HepG2 (cell line): ENCODE measurements around the gene TMEM145. TPM values are rescaled to one million over a fixed set of nuclear protein-coding genes. Genes with fewer than 3 reads are reported as not detected.

Experiments used
- ELF3 ChIP-seq: IDR thresholded peaks from 2 replicates; pipeline ENCODE4 v1.6.1; 2016; ENCODE audit warnings: missing genetic modification reagents, missing compliant biosample characterization
- GABPA ChIP-seq, 2 experiments: IDR thresholded peaks; 2 replicates each; pipeline ENCODE4 v1.6.1; 2011 to 2016; ENCODE audit warnings: low read depth in 2 of 2, low read length in 1 of 2, missing biosample characterization in 1 of 2, missing genetic modification characterization in 1 of 2
- HMG20B ChIP-seq: conservative IDR thresholded peaks from 2 replicates; pipeline ENCODE4 v1.6.1; 2016; ENCODE audit warnings: missing genetic modification reagents, missing compliant biosample characterization
- HNRNPUL1 ChIP-seq: fragments of 200-400 bp; formaldehyde crosslinking; IDR thresholded peaks from 2 replicates; pipeline ENCODE4 v1.6.1; 2017; ENCODE audit warnings: low read depth, mild to moderate bottlenecking, low read length, moderate library complexity
- MIER2 ChIP-seq: IDR thresholded peaks from 2 replicates; pipeline ENCODE4 v1.6.1; 2016; ENCODE audit warnings: missing biosample characterization, missing genetic modification reagents
- POLR2A ChIP-seq, 2 experiments: IDR thresholded peaks; 2 replicates each; pipeline ENCODE4 v1.6.1; 2011; ENCODE audit warnings: low read depth in 2 of 2, low read length in 2 of 2, mild to moderate bottlenecking in 1 of 2, moderate library complexity in 1 of 2; ENCODE audit not compliant: insufficient read depth in 1 of 2
- POLR2G ChIP-seq: fragments of 200-400 bp; formaldehyde crosslinking; IDR thresholded peaks from 2 replicates; pipeline ENCODE4 v1.6.1; 2018; ENCODE audit warnings: mild to moderate bottlenecking, low read depth, low read length, moderate library complexity
- RBFOX2 ChIP-seq: fragments of 200-400 bp; formaldehyde crosslinking; IDR thresholded peaks from 2 replicates; pipeline ENCODE4 v1.6.1; 2017; ENCODE audit warnings: low read depth, mild to moderate bottlenecking, low read length
- RXRA ChIP-seq: sonication (generic); formaldehyde crosslinking; IDR thresholded peaks from 2 replicates; pipeline ENCODE4 v1.5.1; 2020; ENCODE audit warnings: missing genetic modification reagents
- RXRB ChIP-seq: IDR thresholded peaks from 2 replicates; pipeline ENCODE4 v1.6.1; 2016; ENCODE audit warnings: borderline replicate concordance, missing genetic modification reagents, missing compliant biosample characterization
- SIN3A ChIP-seq: IDR thresholded peaks from 2 replicates; pipeline ENCODE4 v1.6.1; 2011; ENCODE audit warnings: low read depth, mild to moderate bottlenecking, control low read depth, low read length, borderline replicate concordance
- YEATS2 ChIP-seq: sonication (generic); formaldehyde crosslinking; IDR thresholded peaks from 2 replicates; pipeline ENCODE4 v1.4.0; 2020; ENCODE audit warnings: missing genetic modification reagents, borderline replicate concordance
- ZFY ChIP-seq: sonication (generic); formaldehyde crosslinking; IDR thresholded peaks from 2 replicates; pipeline ENCODE4 v1.4.0; 2020; ENCODE audit warnings: missing genetic modification reagents
- ZNF12 ChIP-seq: sonication (generic); formaldehyde crosslinking; IDR thresholded peaks from 2 replicates; pipeline ENCODE4 v1.5.0; 2020; ENCODE audit warnings: missing genetic modification reagents
- polyA plus RNA-seq, 8 experiments: library from polyadenylated mRNA; depleted of rRNA in 3 of 8; stranded (reverse) in 7 of 8; unstranded in 1 of 8; fragments of >200 nt; fragmentation: Illumina TruSeq in 4 of 8; extraction: Trizol in 4 of 8; gene quantifications; 2 replicates each; pipeline versions ENCODE4 v1.2.1 to v1.2.3, GENCODE V29; 2011 to 2016; ENCODE audit warnings: low read depth in 4 of 8, missing spikeins in 1 of 8, mixed read lengths in 1 of 8; ENCODE audit not compliant: insufficient read depth in 1 of 8
- total RNA-seq, 5 experiments: library from RNA; depleted of rRNA; stranded (reverse); fragments of >200 nt; fragmentation: Illumina TruSeq; extraction: Trizol; gene quantifications; 2 replicates each; pipeline ENCODE4 v1.2.3, GENCODE V29; 2016; ENCODE audit warnings: low read depth in 1 of 5
- TF ChIP-seq, protein P1 (sequence below): IDR thresholded peaks from 2 replicates; pipeline ENCODE4 v1.6.1; 2016; ENCODE audit warnings: missing genetic modification reagents, missing compliant biosample characterization
- TF ChIP-seq, protein P2 (sequence below): sonication (generic); formaldehyde crosslinking; IDR thresholded peaks from 2 replicates; pipeline ENCODE4 v1.5.0; 2020; ENCODE audit warnings: missing genetic modification reagents
- TF ChIP-seq, protein P3 (sequence below), 2 experiments: fragments of 450-650 bp in 1 of 2; sonication (generic) in 1 of 2; formaldehyde crosslinking in 1 of 2; IDR thresholded peaks; 2 replicates each; pipeline versions ENCODE4 v1.6.1 to v1.8.0; 2016 to 2022; ENCODE audit warnings: antibody characterized with exemption in 1 of 2, mild to moderate bottlenecking in 1 of 2, missing genetic modification reagents in 1 of 2

TMEM145 gene
- total and polyA plus RNA-seq, 2 of the 13 experiments (the other 11 are each of a cell fraction or from before 2014, with no cell fraction given): 0.07 to 5.1 TPM

DNA sequence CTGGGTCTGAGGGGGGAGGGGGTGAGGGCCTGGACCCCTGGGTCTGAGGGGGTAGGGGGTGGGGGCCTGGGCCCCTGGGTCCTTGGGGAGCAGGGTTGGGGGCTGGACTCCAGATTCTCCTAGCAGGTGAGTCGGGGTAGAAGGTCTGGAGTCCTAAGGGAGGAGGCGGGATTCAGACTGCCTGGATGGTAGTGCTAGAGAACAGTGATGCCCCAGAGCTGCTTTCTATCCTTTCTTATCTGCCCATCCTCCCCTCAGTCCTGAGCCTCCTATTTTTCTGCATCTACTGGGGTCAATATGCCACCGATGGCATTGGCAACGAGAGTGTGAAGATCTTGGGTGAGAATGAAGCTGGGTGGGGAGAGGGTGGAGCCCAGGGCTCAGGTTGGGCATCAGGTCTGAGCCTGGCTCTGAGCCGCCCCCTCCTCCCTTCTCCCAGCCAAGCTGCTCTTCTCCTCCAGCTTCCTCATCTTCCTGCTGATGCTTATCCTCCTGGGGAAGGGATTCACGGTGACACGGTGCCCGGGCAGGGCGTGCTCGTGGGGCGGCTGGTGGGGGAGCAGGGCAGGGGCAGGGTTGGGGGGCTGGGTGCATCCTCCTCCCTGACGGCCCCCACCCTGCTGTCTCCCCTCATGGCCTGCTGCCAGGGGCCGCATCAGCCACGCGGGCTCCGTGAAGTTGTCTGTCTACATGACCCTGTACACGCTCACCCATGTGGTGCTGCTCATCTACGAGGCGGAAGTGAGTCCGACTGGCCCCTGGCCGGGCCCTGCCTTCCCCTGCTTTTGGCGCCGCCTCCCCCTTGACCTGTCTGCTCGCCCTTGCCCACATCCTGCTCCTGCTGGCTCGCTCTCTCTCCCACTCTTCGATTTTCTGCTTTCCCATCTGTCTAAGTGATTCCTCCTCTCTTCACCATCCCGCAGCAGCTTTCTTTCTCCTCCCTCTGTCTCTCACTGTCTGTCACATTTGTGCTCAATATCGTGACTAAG, 3.4 kb downstream of the TMEM145 start (continued):
- TF ChIP-seq, protein P1, sequence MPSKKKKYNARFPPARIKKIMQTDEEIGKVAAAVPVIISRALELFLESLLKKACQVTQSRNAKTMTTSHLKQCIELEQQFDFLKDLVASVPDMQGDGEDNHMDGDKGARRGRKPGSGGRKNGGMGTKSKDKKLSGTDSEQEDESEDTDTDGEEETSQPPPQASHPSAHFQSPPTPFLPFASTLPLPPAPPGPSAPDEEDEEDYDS (CRISPR knock-in tag): 0 out of 2 replicates have a peak, but pooled peaks have one; percentile 15
- no peak for TF ChIP-seq HMG20B (CRISPR knock-in tag)
- TF ChIP-seq ZNF12 (CRISPR knock-in tag): peak; percentile 80
- 0 out of 2 replicates have a peak, but pooled peaks have one; percentile 53 for TF ChIP-seq RXRA (CRISPR knock-in tag)
- peak; percentile 54; the same call in 1 of the 2 replicates for TF ChIP-seq MIER2 (CRISPR knock-in tag)
- TF ChIP-seq POLR2A (IDR thresholded peaks at IDR 0.05; ENCODE audit: insufficient read depth in 1 of 2, low read depth in 2 of 2, low read length in 2 of 2): peak in 1 of 2 experiments; percentile 65; a peak in 2 of 4 replicates
- TF ChIP-seq HNRNPUL1: no peak
- peak; percentile 31; the same call in 1 of the 2 replicates for TF ChIP-seq SIN3A
- peak; percentile 54 for TF ChIP-seq RXRB (CRISPR knock-in tag)
- TF ChIP-seq POLR2G: peak; percentile 71
- TF ChIP-seq, protein P2, sequence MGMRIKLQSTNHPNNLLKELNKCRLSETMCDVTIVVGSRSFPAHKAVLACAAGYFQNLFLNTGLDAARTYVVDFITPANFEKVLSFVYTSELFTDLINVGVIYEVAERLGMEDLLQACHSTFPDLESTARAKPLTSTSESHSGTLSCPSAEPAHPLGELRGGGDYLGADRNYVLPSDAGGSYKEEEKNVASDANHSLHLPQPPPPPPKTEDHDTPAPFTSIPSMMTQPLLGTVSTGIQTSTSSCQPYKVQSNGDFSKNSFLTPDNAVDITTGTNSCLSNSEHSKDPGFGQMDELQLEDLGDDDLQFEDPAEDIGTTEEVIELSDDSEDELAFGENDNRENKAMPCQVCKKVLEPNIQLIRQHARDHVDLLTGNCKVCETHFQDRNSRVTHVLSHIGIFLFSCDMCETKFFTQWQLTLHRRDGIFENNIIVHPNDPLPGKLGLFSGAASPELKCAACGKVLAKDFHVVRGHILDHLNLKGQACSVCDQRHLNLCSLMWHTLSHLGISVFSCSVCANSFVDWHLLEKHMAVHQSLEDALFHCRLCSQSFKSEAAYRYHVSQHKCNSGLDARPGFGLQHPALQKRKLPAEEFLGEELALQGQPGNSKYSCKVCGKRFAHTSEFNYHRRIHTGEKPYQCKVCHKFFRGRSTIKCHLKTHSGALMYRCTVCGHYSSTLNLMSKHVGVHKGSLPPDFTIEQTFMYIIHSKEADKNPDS (CRISPR knock-in tag): no peak
- TF ChIP-seq YEATS2: peak; percentile 51; the same call in 1 of the 2 replicates
- peak; percentile 50 for TF ChIP-seq GABPA (IDR thresholded peaks at IDR 0.05; ENCODE audit: low read depth, low read length)
- peak; percentile 72 for TF ChIP-seq GABPA (CRISPR knock-in tag; IDR thresholded peaks at IDR 0.05; ENCODE audit: low read depth)
- peak; percentile 52; the same call in 1 of the 2 replicates for TF ChIP-seq RBFOX2
- TF ChIP-seq, protein P3, sequence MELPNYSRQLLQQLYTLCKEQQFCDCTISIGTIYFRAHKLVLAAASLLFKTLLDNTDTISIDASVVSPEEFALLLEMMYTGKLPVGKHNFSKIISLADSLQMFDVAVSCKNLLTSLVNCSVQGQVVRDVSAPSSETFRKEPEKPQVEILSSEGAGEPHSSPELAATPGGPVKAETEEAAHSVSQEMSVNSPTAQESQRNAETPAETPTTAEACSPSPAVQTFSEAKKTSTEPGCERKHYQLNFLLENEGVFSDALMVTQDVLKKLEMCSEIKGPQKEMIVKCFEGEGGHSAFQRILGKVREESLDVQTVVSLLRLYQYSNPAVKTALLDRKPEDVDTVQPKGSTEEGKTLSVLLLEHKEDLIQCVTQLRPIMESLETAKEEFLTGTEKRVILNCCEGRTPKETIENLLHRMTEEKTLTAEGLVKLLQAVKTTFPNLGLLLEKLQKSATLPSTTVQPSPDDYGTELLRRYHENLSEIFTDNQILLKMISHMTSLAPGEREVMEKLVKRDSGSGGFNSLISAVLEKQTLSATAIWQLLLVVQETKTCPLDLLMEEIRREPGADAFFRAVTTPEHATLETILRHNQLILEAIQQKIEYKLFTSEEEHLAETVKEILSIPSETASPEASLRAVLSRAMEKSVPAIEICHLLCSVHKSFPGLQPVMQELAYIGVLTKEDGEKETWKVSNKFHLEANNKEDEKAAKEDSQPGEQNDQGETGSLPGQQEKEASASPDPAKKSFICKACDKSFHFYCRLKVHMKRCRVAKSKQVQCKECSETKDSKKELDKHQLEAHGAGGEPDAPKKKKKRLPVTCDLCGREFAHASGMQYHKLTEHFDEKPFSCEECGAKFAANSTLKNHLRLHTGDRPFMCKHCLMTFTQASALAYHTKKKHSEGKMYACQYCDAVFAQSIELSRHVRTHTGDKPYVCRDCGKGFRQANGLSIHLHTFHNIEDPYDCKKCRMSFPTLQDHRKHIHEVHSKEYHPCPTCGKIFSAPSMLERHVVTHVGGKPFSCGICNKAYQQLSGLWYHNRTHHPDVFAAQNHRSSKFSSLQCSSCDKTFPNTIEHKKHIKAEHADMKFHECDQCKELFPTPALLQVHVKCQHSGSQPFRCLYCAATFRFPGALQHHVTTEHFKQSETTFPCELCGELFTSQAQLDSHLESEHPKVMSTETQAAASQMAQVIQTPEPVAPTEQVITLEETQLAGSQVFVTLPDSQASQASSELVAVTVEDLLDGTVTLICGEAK (IDR thresholded peaks at IDR 0.05): no peak
- TF ChIP-seq, protein P3 (CRISPR knock-in tag; IDR thresholded peaks at IDR 0.05): 0 out of 2 replicates have a peak, but pooled peaks have one; percentile 15
- peak; percentile 88 for TF ChIP-seq ELF3 (CRISPR knock-in tag)
- TF ChIP-seq ZFY (CRISPR knock-in tag): peak; percentile 59; the same call in 1 of the 2 replicates
